NOMO-1 treated with DMSO at 0.1 percent for 48 hours (cell line): ENCODE results near the gene PDE4D.

ENCODE experiments used
- DNase-seq: peaks from one replicate; lab custom pipeline; 2025; ENCODE audit not compliant: unreplicated experiment; lab: John Stamatoyannopoulos, UW

Gene PDE4D

GRCh38 chr5:59346514-59346913 is 547.0 kb downstream of the PDE4D start:
- DNase-seq = no peak

- no peak for DNase-seq
Observed at GRCh38 chr5:59342181-59342580, 551.3 kb downstream of the PDE4D start.

DNA sequence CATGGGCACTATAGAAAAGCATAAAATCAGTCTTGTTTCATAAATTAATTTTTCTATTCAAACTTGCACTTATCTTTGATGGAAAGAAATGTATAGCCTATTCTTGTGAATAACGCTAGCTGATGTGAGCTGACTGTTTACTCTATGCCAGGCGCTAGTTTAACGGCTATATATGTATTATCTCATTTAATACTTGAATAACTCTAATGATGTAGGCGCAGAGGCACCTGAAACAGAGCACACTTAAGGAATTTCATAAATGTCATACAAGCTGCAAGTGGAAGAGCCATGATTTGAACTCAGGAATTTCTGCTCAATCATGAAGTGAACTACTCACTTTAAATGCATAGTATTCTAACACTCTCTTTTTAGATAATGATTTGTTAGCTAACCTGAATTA is 551.8 kb downstream of the PDE4D start:
- no peak for DNase-seq

DNA sequence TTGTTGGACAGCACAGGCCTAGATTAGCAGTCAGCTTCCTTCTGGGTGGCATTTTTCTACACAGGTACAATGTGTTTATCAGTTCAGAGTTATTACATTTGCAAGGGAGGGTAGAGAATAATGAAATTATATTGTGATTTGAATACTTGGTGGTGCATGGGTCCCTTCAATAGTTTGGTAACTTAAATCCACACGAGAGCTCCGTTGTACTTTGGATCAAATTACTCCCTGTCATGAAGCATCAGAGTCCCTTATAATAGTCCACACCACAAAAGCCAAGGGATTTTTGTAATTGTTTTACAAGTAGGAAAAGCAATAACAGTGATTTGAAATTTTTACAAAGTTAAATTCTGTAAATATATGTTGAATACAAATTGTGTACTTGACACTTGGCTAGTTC is 552.4 kb downstream of the PDE4D start:
- DNase-seq = no peak

DNA sequence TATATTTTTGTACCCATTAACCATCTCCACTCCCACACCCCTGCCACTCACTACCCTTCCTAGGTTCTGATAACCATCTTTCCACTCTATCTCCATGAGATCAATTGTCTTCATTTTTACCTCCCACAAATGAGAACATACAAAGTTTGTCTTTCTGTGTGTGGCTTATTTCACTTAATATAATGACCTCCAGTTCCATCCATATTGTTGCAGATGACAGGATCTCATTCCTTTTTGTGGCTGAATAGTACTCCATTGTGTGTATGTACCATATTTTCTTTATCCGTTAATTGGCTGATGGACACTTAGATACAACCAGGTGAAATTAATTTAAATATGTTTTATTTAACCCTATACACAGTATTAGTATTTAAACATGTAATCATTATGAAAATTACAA is 552.9 kb downstream of the PDE4D start:
- DNase-seq = no peak

- DNase-seq = peak; percentile 39
Observed at GRCh38 chr5:59337240-59337639, 556.3 kb downstream of the PDE4D start.

DNA sequence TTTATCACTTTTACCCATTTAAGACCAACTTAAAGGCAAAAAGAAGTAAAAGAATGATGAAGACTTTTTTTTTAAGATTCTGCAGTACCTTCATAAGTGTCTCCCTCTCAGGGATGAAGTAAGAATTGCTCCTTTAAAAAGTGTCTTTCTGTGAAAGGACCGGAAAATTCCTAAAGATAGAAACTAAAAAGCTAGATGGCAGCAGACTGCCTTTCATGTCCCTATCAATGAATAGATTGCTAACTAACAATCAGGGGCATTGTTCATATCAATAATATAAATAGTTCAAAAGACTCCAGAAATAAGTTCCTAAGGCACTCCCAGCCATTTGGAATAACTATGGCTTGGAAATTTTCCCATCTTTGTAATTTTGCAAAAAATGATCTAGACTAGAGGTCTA is 558.0 kb downstream of the PDE4D start:
- no peak for DNase-seq

DNA sequence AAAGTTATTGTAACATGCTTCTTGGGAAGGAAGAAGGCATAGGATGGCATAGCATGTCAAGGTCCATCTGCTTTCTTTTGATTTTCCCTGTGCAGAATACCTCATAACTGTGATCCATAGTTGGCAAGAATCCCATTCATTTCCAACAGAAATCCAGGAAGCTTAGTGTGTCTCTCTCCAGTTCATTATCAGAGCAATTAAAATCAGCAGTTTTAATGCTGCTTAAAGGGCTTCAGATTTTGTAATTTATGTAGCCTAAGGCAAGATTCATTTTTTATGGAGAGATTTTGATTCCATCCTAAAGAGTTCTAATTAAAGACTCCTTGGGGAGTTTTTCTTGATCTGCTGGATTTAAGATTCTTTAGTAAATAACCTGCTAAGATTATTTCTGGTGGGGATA is 560.1 kb downstream of the PDE4D start:
- no peak for DNase-seq

DNA sequence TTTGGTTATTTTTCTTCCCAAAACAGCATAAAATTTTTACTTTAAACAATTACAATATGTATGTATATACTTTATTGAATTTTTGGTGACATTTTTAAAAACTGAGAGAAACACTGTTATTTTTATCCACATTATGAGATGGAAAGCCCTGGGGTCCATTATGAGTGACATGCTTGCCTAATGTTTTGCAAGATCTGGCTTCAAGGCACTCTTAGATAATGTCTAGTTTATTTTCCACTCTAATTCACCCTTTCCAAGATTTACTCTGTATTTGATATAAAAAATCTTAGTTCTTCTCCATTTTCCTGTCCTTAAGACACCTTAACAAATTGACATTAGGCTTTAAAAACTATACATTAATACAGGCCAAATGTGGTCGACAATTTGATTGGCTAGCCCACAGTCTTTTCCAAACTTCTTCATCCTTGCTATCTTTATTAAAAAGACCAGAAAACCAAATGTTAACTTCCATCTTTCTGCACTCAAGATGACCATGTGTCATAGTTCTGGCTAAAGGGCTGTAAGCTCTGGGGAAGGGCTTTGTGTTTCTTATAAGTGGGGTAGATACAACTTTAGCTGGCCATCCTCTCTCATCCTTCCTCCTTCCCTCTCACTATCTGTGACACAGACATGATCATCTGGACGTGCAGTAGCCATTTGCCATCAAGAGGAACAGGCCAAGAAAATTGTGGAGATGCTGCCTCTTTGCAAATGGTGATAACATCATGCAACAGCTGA is 561.1 kb downstream of the PDE4D start:
- DNase-seq = no peak

DNA sequence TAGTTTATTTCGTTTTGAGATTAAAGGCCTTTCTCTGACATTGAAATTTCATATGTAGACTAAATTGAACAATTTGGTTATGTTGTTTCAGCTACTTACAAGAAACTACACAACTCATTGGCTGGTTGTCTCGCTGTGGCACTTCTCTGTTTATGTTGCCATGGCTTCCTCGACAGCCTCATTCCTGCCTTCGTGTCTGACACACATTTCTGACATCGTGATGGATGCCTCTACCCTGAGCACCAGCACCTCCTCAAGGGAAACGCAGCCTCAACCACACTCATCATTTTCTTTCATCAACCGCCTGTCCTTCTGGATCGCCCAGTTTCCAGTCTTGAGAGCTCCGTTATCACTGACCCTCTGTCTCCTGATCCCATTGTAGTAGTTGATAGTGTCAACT is 562.8 kb downstream of the PDE4D start:
- no peak for DNase-seq

DNA sequence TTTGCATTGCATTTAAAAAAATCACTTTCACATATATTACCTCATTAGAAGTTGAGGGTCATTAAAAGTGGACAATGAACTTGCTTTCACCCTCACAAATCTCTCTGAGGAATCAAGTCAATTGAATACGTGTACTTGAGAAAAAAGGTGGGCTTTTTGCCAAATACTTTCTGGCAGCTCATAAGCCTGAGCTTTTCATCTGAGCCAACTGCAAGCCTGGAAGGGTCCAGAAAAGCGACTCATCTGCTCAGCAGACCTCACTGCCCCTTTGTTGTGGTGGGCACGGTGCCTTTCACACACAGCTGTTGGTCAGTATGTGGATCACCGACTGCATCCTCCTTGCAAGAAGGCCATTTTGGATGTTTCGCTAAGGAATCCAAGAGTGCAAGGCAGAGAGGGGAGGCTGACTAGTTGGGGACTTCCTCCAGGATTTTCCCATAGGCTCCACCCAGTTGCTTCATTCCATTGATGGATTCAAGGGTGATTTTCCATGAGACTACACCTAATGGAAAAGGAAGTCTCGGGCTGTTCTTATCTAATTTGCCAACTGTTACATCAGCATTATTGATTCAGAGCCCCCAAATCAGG is 564.7 kb downstream of the PDE4D start:
- DNase-seq = no peak

- DNase-seq = no peak
Observed at GRCh38 chr5:59327191-59327980, 566.1 kb downstream of the PDE4D start.

DNA sequence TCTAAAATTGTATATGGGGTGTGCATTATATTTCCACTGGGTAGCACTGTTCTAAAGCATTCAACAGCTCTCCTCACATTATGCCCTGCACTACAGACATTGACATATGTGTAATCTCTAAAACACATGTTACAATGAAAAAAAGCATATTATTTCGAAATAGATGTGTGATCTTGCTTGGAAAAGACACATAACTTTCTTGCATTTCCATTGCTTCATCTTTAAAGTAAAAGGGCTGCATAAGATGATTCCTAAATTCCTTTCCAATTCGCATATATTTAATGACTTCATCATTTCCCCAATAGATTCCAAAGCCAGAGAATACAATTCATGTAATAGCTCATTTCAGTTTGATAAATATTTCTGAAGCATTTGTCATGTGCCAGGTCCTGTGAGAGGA is 566.9 kb downstream of the PDE4D start:
- no peak for DNase-seq

GRCh38 chr5:59325070-59325469 is 568.5 kb downstream of the PDE4D start:
- no peak for DNase-seq

- no peak for DNase-seq
Observed at GRCh38 chr5:59322894-59323293, 570.6 kb downstream of the PDE4D start.

DNA sequence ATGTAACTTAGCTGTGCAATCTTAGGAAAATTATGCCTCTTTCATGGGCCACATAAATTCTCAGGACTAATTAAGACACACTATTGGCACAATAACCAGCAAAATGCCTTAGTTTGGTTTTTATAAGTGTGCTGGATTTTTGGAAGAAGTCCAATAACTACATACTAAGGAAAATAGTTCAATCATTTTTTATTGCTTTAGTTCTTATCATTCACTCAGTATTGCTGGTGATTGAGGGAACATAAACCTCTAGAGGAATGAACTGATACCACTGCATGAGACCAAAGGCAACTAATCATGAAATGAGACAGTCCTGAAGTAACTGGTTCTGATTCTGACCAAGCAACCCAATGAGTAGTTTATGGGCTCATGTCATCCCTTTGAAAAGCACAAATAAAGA is 571.5 kb downstream of the PDE4D start:
- no peak for DNase-seq

DNA sequence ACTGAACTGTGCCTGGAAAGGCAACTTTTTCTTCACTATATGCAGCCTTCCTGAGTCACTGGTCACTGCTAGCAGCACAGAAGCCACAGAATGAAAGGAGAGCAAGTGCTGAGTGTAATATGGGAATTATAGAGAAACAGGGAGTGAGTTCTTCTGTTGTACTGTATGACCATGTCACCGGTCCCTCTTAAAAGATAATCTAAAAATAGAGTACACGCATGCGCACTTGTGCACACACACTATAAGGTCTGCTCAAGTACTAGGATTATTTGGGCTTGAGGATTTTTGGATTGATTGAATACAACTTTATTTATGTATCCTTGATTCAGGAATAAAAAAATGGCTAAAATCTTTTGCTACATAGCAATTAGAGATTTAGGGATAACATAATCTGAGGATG is 571.9 kb downstream of the PDE4D start:
- no peak for DNase-seq

GRCh38 chr5:59320420-59320819 is 573.1 kb downstream of the PDE4D start:
- DNase-seq = no peak

DNA sequence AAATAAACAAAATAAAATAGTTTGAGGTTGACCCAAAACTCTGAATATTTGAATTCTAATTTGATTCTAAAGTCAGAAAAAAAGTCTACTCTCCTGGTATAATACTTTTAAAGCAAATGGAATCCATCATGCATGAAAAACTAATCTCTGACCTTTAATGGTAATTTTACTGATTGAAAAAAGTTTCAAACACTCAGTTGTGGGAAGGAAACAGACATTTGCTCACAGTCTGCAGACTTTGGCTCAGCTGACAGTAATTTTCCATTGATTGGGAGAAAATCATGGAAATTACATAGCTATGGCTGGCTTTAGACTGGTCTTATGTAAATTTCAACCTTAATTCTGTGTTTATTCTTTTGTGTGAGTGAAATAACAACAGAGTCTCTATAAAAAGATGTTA is 574.3 kb downstream of the PDE4D start:
- no peak for DNase-seq

DNA sequence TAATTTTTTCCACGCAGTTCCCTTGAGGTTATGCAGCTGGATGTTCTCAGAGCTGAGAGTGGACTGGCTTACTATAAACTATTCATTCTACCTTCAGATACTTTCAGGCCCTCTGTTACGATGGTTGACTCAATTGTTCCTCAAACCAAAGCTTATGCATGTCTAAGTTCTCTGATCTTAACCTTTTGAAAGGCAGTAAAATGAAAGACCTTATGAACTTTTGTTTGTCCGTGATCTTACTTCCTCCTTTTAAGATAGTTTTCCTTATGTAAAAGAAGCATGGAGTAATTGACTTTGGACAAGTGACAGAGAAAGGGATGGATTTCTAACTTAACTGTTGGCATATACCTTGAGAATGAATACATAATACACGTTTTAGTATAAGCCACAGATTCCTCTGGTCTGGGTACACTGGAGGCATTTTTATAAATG is 575.7 kb downstream of the PDE4D start:
- no peak for DNase-seq

DNA sequence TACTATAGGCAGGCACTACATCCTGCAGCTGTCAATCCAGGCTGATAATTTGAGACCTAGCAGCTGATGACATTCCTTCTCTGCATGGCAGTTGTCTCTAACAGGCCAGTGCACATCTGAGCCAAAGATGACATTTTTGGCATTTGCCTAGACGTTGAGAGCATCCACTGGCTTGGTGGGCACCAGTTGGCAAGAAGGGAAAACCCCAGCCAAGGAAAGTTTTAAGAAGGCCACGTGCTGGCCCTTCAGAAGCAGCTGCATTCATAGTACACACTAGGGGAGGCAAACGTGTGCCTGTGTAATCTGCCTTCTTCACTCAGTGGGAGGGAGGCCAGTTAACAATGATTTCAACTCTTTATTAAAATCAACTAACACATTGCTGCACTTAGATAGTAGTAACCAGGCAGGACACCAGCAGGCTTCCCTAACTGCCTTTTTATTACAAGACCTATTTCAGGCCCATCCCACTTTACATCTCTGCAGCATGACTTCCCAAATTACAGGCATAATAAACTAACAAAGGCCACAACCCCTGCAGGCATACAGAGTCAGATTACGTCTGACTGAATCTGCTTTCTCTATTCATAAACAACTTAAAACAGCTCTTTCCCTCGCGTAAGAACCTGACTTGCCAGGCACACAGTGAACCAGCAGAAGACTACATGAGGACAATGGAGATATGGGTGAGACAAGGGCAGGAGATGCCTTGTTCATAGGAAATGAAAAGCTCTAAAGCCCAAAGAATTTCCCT is 576.3 kb downstream of the PDE4D start:
- no peak for DNase-seq

DNA sequence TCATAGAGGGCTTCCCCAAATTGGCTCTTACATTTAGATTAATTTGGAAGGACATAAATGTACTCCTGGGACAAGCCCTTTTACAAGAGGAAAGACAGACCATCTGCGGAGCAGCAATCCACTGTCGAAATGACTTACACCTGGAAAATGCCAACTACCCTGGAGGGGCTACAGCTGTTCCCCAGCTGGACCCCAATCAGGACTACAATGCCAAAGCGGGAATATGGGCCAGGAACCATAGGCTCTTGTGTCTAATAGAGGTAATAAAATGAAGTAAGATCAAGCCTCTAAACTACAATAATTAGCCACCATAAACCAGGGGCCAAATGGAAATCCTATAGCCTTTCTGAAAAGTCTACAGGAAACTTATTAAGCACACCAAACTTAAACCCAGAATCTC is 581.3 kb downstream of the PDE4D start:
- DNase-seq = no peak
